GM23338 (cell line): ENCODE data around the gene IL15RA.

ENCODE experiments used
- CTCF ChIP-seq, 2 experiments: fragments of 200-600 bp in 1 of 2; sonication (generic) in 1 of 2; conservative IDR thresholded peaks; 2 replicates each; pipeline versions ENCODE4 v1.5.1 to v1.6.1; 2016 to 2017; ENCODE audit warnings: antibody characterized with exemption in 2 of 2, low read depth in 2 of 2, mild to moderate bottlenecking in 2 of 2, moderate library complexity in 1 of 2
- NANOG ChIP-seq: IDR thresholded peaks from 2 replicates; pipeline ENCODE4 v1.6.1; 2016; ENCODE audit warnings: antibody characterized with exemption, borderline replicate concordance

- TF ChIP-seq CTCF (conservative IDR thresholded peaks at IDR 0.05; ENCODE audit: low read depth in 2 of 2): no peak
- no peak for TF ChIP-seq NANOG
Measured at GRCh38 chr10:5929442-5929841, 47.9 kb downstream of the IL15RA start.
